Panc1 (cell line): Measurements from ENCODE around the gene EDDM13. TPM values are rescaled to one million over a fixed set of nuclear protein-coding genes. Genes with fewer than 3 reads are reported as not detected.

Experiments
- ATAC-seq: fragments of 200-7000 bp; cut with Tn5 transposase; 2 replicates; pipeline ENCODE4 v1.9.1; 2020; ENCODE audit warnings: mild to moderate bottlenecking, moderate library complexity
- BruUV-seq: library from RNA; stranded (reverse); fragments of 400-500 nt; replicated peaks from 2 replicates; lab custom pipeline; 2021; lab: Mats Ljungman, UMichigan
- CTCF ChIA-PET: fragments of 300-600 bp; sonication (Branson Sonifier 250); formaldehyde crosslinking; loops from one replicate; lab custom pipeline; 2022; ENCODE audit warnings: antibody characterized with exemption; lab: Charles Lee
- POLR2A ChIA-PET: fragments of 300-600 bp; sonication (Branson Sonifier 250); formaldehyde crosslinking; loops from one replicate; lab custom pipeline; 2022; ENCODE audit warnings: antibody characterized with exemption; lab: Charles Lee
- DNase-seq: peaks from one replicate; pipeline ENCODE4 v3.0.0-alpha.2; 2010; ENCODE audit warnings: low read depth, low spot score
- H3K27ac ChIP-seq: 2 replicates; pipeline ENCODE4 v1.5.1; 2011; ENCODE audit warnings: mild to moderate bottlenecking, low read length, inconsistent platforms
- H3K27me3 ChIP-seq: fragments of 200-500 bp; sonication (Bioruptor generic); 2 replicates; pipeline ENCODE4 v1.6.0; 2014; ENCODE audit warnings: low read length, inconsistent platforms; ENCODE audit not compliant: control insufficient read depth, insufficient read depth
- H3K36me3 ChIP-seq: fragments of 200-500 bp; sonication (Bioruptor generic); 2 replicates; pipeline ENCODE4 v1.5.1; 2014; ENCODE audit warnings: inconsistent platforms, mild to moderate bottlenecking, low read length, moderate library complexity; ENCODE audit not compliant: control insufficient read depth, insufficient read depth
- H3K4me1 ChIP-seq: 2 replicates; pipeline ENCODE4 v1.5.1; 2011; ENCODE audit warnings: inconsistent platforms, mild to moderate bottlenecking, low read length, moderate library complexity; ENCODE audit not compliant: control insufficient read depth, insufficient read depth
- H3K4me3 ChIP-seq, 2 experiments: 2 replicates each; pipeline ENCODE4 v1.5.1; 2011 to 2012; ENCODE audit warnings: low read depth in 2 of 2, low read length in 2 of 2, mild to moderate bottlenecking in 2 of 2, inconsistent platforms in 1 of 2, moderate library complexity in 1 of 2
- H3K9me3 ChIP-seq: fragments of 200-500 bp; sonication (Bioruptor generic); 2 replicates; pipeline ENCODE4 v1.5.1; 2014; ENCODE audit warnings: low read depth, mild to moderate bottlenecking, inconsistent platforms, low read length, moderate library complexity; ENCODE audit not compliant: control insufficient read depth, insufficient read depth
- CTCF ChIP-seq: fragments of 450-650 bp; IDR thresholded peaks from 2 replicates; pipeline ENCODE4 v1.5.1; 2017; ENCODE audit warnings: mild to moderate bottlenecking
- POLR2AphosphoS5 ChIP-seq: IDR thresholded peaks from 2 replicates; pipeline ENCODE4 v1.6.1; 2012; ENCODE audit warnings: mild to moderate bottlenecking, low read depth, low read length, moderate library complexity
- REST ChIP-seq, 2 experiments: IDR thresholded peaks; 2 replicates each; pipeline ENCODE4 v1.6.1; 2011 to 2012; ENCODE audit warnings: low read depth in 2 of 2, control low read depth in 1 of 2, low read length in 1 of 2, mild to moderate bottlenecking in 1 of 2, moderate library complexity in 1 of 2; ENCODE audit not compliant: insufficient read depth in 1 of 2
- SIN3A ChIP-seq: IDR thresholded peaks from 2 replicates; pipeline ENCODE4 v1.6.1; 2012; ENCODE audit warnings: low read depth, mild to moderate bottlenecking, low read length, moderate library complexity, borderline replicate concordance; ENCODE audit not compliant: insufficient read depth
- TCF7L2 ChIP-seq: IDR thresholded peaks from 2 replicates; pipeline ENCODE4 v1.6.1; 2011; ENCODE audit warnings: mild to moderate bottlenecking, low read depth, low read length, inconsistent platforms
- in situ Hi-C: cut with HindIII; loops from 2 replicates; pipeline ENCODE4 v1.10.0; 2016; ENCODE audit warnings: low sequenced_read_pairs, low pct_unique_long_range_greater_than_20kb
- intact Hi-C: fragments of 100-400 bp; cut with micrococcal nuclease; formaldehyde crosslinking; loops from one replicate; pipeline ENCODE4 v1.10.0; 2022; ENCODE audit not compliant: unreplicated experiment
- total RNA-seq: library from RNA; stranded (reverse); gene quantifications from one replicate; pipeline ENCODE4 v1.2.1, GENCODE V29; 2021; ENCODE audit not compliant: unreplicated experiment

Gene EDDM13
- total RNA-seq, 1 experiment from 2014 or later: not detected

- in situ Hi-C loops: no loop called here
- H3K9me3 ChIP-seq: no peaks in the 10 kb centered on the region
- ChIA-PET POLR2A (no interaction called here), CTCF (no interaction called here)
- no peak for TF ChIP-seq REST (IDR thresholded peaks at IDR 0.05; ENCODE audit: insufficient read depth in 1 of 2, low read depth in 2 of 2, low read length in 1 of 2)
- TF ChIP-seq SIN3A: no peak
- no peak for TF ChIP-seq CTCF
- TF ChIP-seq POLR2AphosphoS5: no peak
- TF ChIP-seq TCF7L2: no peak
- ATAC-seq (no peak), DNase-seq (no peak)
- no peaks in the 10 kb centered on the region for H3K27me3 ChIP-seq
- no peaks in the 10 kb centered on the region for H3K4me1 ChIP-seq
- no peak overlapping the region for H3K27ac ChIP-seq
- H3K36me3 ChIP-seq: no peaks in the 10 kb centered on the region
- H3K4me3 ChIP-seq: no peak overlapping the region
- no TSS peak for BruUV-seq
- intact Hi-C loops: no loop called here
These were observed 12.2 kb downstream of the EDDM13 start for GRCh38 chr19:56284746-56285145.

- Histone ChIP-seq H3K27me3 (no peaks in the 10 kb centered on the region), H3K27ac (no peak overlapping the region), H3K9me3 (no peaks in the 10 kb centered on the region), H3K4me1 (no peaks in the 10 kb centered on the region), H3K36me3 (no peaks in the 10 kb centered on the region), H3K4me3 (no peak overlapping the region)
- in situ Hi-C loops: no loop called here
- intact Hi-C loops: no loop called here
- no peak for ATAC-seq
- TF ChIP-seq CTCF: no peak
- TF ChIP-seq SIN3A: no peak
- no peak for TF ChIP-seq POLR2AphosphoS5
- no TSS peak for BruUV-seq
- no peak for DNase-seq
- ChIA-PET CTCF (interaction anchor here (1.0 kb wide), 1 partner anchor 20 kb away, joined by 3 read pairs; no protein-coding TSS in a partner anchor), POLR2A (no interaction called here)
These were observed 17.6 kb downstream of the EDDM13 start for GRCh38 chr19:56290104-56290503.

- Histone ChIP-seq H3K36me3 (no peaks in the 10 kb centered on the region), H3K27ac (no peak overlapping the region), H3K27me3 (no peaks in the 10 kb centered on the region), H3K9me3 (no peaks in the 10 kb centered on the region), H3K4me1 (no peaks in the 10 kb centered on the region), H3K4me3 (no peak overlapping the region)
- no TSS peak for BruUV-seq
- ChIA-PET POLR2A (no interaction called here), CTCF (no interaction called here)
- in situ Hi-C loops (no loop called here), intact Hi-C loops (no loop called here)
- TF ChIP-seq TCF7L2 (no peak), POLR2AphosphoS5 (no peak)
- ATAC-seq (no peak), DNase-seq (no peak)
These were observed 19.3 kb downstream of the EDDM13 start for GRCh38 chr19:56291867-56292266.
